HG02840 (cell line): Measurements from ENCODE around the gene LRRC2.
"Not testable (repeated sequence)": the region's sequence is repeated elsewhere in the genome, so short reads cannot be mapped to it uniquely, and the experiment has no call there.

ENCODE experiments used
- ATAC-seq: cut with Tn5 transposase; IDR thresholded peaks from one replicate; pipeline ENCODE4 v1.9.1; 2021; ENCODE audit warnings: mild to moderate bottlenecking, moderate library complexity, moderate number of reproducible peaks; ENCODE audit not compliant: unreplicated experiment, low FRiP score

LRRC2 gene

GRCh38 chr3:46584598-46585467, 18.7 kb upstream of the LRRC2 start:
- no peak for ATAC-seq

- ATAC-seq: no peak
Observed at GRCh38 chr3:46580675-46581074, 14.6 kb upstream of the LRRC2 start.

- no peak for ATAC-seq
Observed at GRCh38 chr3:46579756-46580286, 13.7 kb upstream of the LRRC2 start.

- no peak for ATAC-seq
Observed at GRCh38 chr3:46578973-46579755, 13.1 kb upstream of the LRRC2 start.

GRCh38 chr3:46577580-46578249, 11.6 kb upstream of the LRRC2 start:
- not testable (repeated sequence) for ATAC-seq

GRCh38 chr3:46576879-46577278, 10.8 kb upstream of the LRRC2 start:
- no peak for ATAC-seq

GRCh38 chr3:46576386-46576785, 10.3 kb upstream of the LRRC2 start:
- no peak for ATAC-seq

- ATAC-seq: no peak
Observed at GRCh38 chr3:46575577-46576222, 9.6 kb upstream of the LRRC2 start.

- ATAC-seq: no peak
Observed at GRCh38 chr3:46574881-46575576, 8.9 kb upstream of the LRRC2 start.

- no peak for ATAC-seq
Observed at GRCh38 chr3:46574243-46574646, 8.1 kb upstream of the LRRC2 start.

- no peak for ATAC-seq
Observed at GRCh38 chr3:46573701-46574100, 7.6 kb upstream of the LRRC2 start.

- ATAC-seq: no peak
Observed at GRCh38 chr3:46571684-46572083, 5.6 kb upstream of the LRRC2 start.

- no peak for ATAC-seq
Observed at GRCh38 chr3:46565607-46566039, 479 bp downstream of the LRRC2 start.

- no peak for ATAC-seq
Observed at GRCh38 chr3:46565077-46565476, 1.0 kb downstream of the LRRC2 start.

- no peak for ATAC-seq
Observed at GRCh38 chr3:46564190-46565021, 1.7 kb downstream of the LRRC2 start.

GRCh38 chr3:46561951-46562350, 4.2 kb downstream of the LRRC2 start:
- ATAC-seq: no peak

GRCh38 chr3:46561511-46561910, 4.6 kb downstream of the LRRC2 start:
- no peak for ATAC-seq

GRCh38 chr3:46559091-46559704, 6.9 kb downstream of the LRRC2 start:
- ATAC-seq: no peak
